K562 (cell line): ENCODE measurements around the gene RERE. TPM values are rescaled to one million over a fixed set of nuclear protein-coding genes. Genes with fewer than 3 reads are reported as not detected.

Source experiments
- ATAC-seq: fragments of 200-7000 bp; cut with Tn5 transposase; 3 replicates; pipeline ENCODE4 v1.9.1; 2020; ENCODE audit warnings: moderate library complexity
- BruUV-seq: library from RNA; stranded (reverse); fragments of 400-500 nt; replicated peaks from 2 replicates; lab custom pipeline; 2021; lab: Mats Ljungman, UMichigan
- CTCF ChIA-PET: fragments of 300-600 bp; formaldehyde crosslinking; extraction: SDS; loops from one replicate; lab custom pipeline; 2021; ENCODE audit warnings: low intra/inter-chr PET ratio; lab: Yijun Ruan, JAX
- POLR2A ChIA-PET: fragments of 300-600, 350-650 bp; sonication (Branson Sonifier 250); formaldehyde crosslinking; extraction: SDS; loops from one replicate; lab custom pipeline; 2021; ENCODE audit warnings: antibody characterized with exemption, inconsistent platforms; lab: Yijun Ruan, JAX
- DNase-seq, 4 experiments: peaks; one replicate each; pipeline versions ENCODE4 v3.0.0 to v3.0.0-alpha.2; 2011 to 2018; ENCODE audit warnings: low spot score in 3 of 4, mixed read lengths in 3 of 4; ENCODE audit errors: extremely low read depth in 1 of 4
- FAIRE-seq: peaks from 2 replicates; lab custom pipeline; 2011; peaks lifted over from hg19 to GRCh38; lab: Jason Lieb, UNC
- H2AFZ ChIP-seq: 2 replicates; pipeline ENCODE4 v1.6.0; 2011; ENCODE audit warnings: low read depth, low read length, control low read depth, inconsistent platforms
- H3K27ac ChIP-seq: fragments of 200-600 bp; 3 replicates; pipeline ENCODE4 v1.8.0; 2011; ENCODE audit warnings: low read depth, mild to moderate bottlenecking, control low read depth, inconsistent platforms, low read length, moderate library complexity, mixed read lengths; ENCODE audit errors: extremely low read depth
- H3K27me3 ChIP-seq, 2 experiments: fragments of 300-600 bp in 1 of 2; 2 replicates in 1 of 2; 3 replicates in 1 of 2; pipeline versions ENCODE4 v1.6.0 to v1.8.0; 2011; ENCODE audit warnings: inconsistent platforms in 2 of 2, low read length in 2 of 2, mild to moderate bottlenecking in 1 of 2, mixed read lengths in 1 of 2, moderate library complexity in 1 of 2; ENCODE audit not compliant: control insufficient read depth in 2 of 2, insufficient read depth in 2 of 2
- H3K36me3 ChIP-seq: fragments of 300-600 bp; 3 replicates; pipeline ENCODE4 v1.8.0; 2011; ENCODE audit warnings: mild to moderate bottlenecking, low read length, inconsistent platforms; ENCODE audit not compliant: control insufficient read depth, insufficient read depth
- H3K4me1 ChIP-seq, 2 experiments: fragments of 200-600 bp in 1 of 2; replicated peaks in 1 of 2; 2 replicates in 1 of 2; 3 replicates in 1 of 2; pipeline versions ENCODE4 v1.5.1 to v1.8.0; 2011; ENCODE audit warnings: inconsistent platforms in 2 of 2, low read length in 2 of 2, mild to moderate bottlenecking in 1 of 2, mixed read lengths in 1 of 2, moderate library complexity in 1 of 2; ENCODE audit not compliant: control insufficient read depth in 2 of 2, insufficient read depth in 2 of 2
- H3K4me2 ChIP-seq: 2 replicates; pipeline ENCODE4 v1.6.1; 2011; ENCODE audit warnings: low read length, control low read depth, inconsistent platforms, mixed read lengths; ENCODE audit not compliant: insufficient read depth
- H3K4me3 ChIP-seq: fragments of 200-600 bp; sonication (generic), shearing (Covaris generic); 2 replicates; pipeline ENCODE4 v1.5.1; 2016; ENCODE audit warnings: control low read depth, inconsistent platforms
- H3K79me2 ChIP-seq: fragments of 200-600 bp; 3 replicates; pipeline ENCODE4 v1.8.0; 2011; ENCODE audit warnings: low read length, inconsistent platforms; ENCODE audit not compliant: control insufficient read depth, insufficient read depth
- H3K9ac ChIP-seq, 2 experiments: 2 replicates each; pipeline versions ENCODE4 v1.6.0 to v1.6.1; 2011; ENCODE audit warnings: low read depth in 2 of 2, low read length in 2 of 2, control low read depth in 1 of 2, inconsistent platforms in 1 of 2, mild to moderate bottlenecking in 1 of 2, mixed read lengths in 1 of 2; ENCODE audit not compliant: insufficient read depth in 1 of 2
- H3K9me1 ChIP-seq: one replicate; pipeline ENCODE4 v1.6.0; 2011; ENCODE audit warnings: inconsistent platforms, mild to moderate bottlenecking, low read length, moderate library complexity; ENCODE audit not compliant: control insufficient read depth, insufficient read depth
- H3K9me3 ChIP-seq: replicated peaks from 2 replicates; pipeline ENCODE4 v1.5.1; 2011; ENCODE audit warnings: low read depth, low read length, inconsistent platforms; ENCODE audit not compliant: control insufficient read depth, insufficient read depth
- H4K20me1 ChIP-seq: replicated peaks from 2 replicates; pipeline ENCODE4 v1.6.1; 2011; ENCODE audit warnings: low read length, inconsistent platforms, mixed read lengths; ENCODE audit not compliant: control insufficient read depth, insufficient read depth
- ASH1L ChIP-seq: fragments of 450-650 bp; IDR thresholded peaks from 2 replicates; pipeline ENCODE4 v1.6.1; 2018; ENCODE audit warnings: borderline replicate concordance, mild to moderate bottlenecking, low read depth; ENCODE audit not compliant: partially characterized antibody
- CBFB ChIP-seq: sonication (generic); formaldehyde crosslinking; IDR thresholded peaks from 2 replicates; pipeline ENCODE4 v1.4.0; 2020; ENCODE audit warnings: mild to moderate bottlenecking, missing genetic modification reagents
- CREM ChIP-seq: IDR thresholded peaks from 2 replicates; pipeline ENCODE4 v1.6.1; 2014; ENCODE audit warnings: antibody characterized with exemption, low read depth
- FUS ChIP-seq: fragments of 200-400 bp; formaldehyde crosslinking; optimal IDR thresholded peaks from 2 replicates; pipeline ENCODE3; 2017; ENCODE audit warnings: low read depth, low read length
- GABPA ChIP-seq: fragments of 200-800 bp; sonication (Bioruptor generic); conservative IDR thresholded peaks from 2 replicates; pipeline ENCODE4 v1.6.1; 2016; ENCODE audit warnings: low read depth, missing genetic modification characterization, missing compliant biosample characterization
- GTF2E2 ChIP-seq: fragments of 200-800 bp; sonication (Bioruptor generic); IDR thresholded peaks from 2 replicates; pipeline ENCODE4 v1.6.1; 2016; ENCODE audit warnings: missing genetic modification characterization, missing compliant biosample characterization
- KLF10 ChIP-seq: fragments of 250-450 bp; sonication (Bioruptor Pico); IDR thresholded peaks from 2 replicates; pipeline ENCODE4 v1.6.1; 2021; ENCODE audit warnings: matching md5 sums
- MTA1 ChIP-seq: fragments of 450-650 bp; IDR thresholded peaks from 2 replicates; pipeline ENCODE4 v1.6.1; 2017; ENCODE audit warnings: borderline replicate concordance
- NR4A1 ChIP-seq, 2 experiments: fragments of 250-450 bp in 1 of 2; fragments of 450-650 bp in 1 of 2; sonication (Bioruptor Pico) in 1 of 2; IDR thresholded peaks; 2 replicates each; pipeline versions ENCODE4 v1.4.0 to v1.6.1; 2016 to 2020; ENCODE audit warnings: mild to moderate bottlenecking in 2 of 2, missing compliant biosample characterization in 1 of 2, missing genetic modification characterization in 1 of 2, moderate library complexity in 1 of 2
- ZNF274 ChIP-seq: IDR thresholded peaks from 2 replicates; pipeline ENCODE4 v1.6.1; 2011; ENCODE audit warnings: low read depth, mild to moderate bottlenecking, low read length, moderate library complexity, borderline replicate concordance
- WGBS: fragments of 100-300 bp; shearing (Covaris generic); methylation state at CpG from one replicate; pipeline ENCODE4 v1.1.6; 2016; ENCODE audit warnings: low coverage, mixed read lengths; ENCODE audit not compliant: insufficient coverage; ENCODE audit errors: missing lambda C conversion rate; 5-methylcytosine and 5-hydroxymethylcytosine counted together
- in situ Hi-C: fragments of 300-500 bp; cut with MboI; formaldehyde crosslinking; loops from 4 replicates; pipeline ENCODE4 v1.15.0; 2018; ENCODE audit warnings: inconsistent platforms, mixed read lengths
- intact Hi-C: fragments of 100-400 bp; cut with micrococcal nuclease; formaldehyde crosslinking; loops from 2 replicates; pipeline ENCODE4 v1.14.2; 2022
- polyA plus RNA-seq, 8 experiments: library from polyadenylated mRNA; depleted of rRNA in 4 of 8; stranded (reverse) in 5 of 8; unstranded in 3 of 8; fragments of >200 nt; fragmentation: Nextera tagmentation in 2 of 8; fragmentation: Illumina TruSeq in 1 of 8; extraction: Ambion mirVana in 2 of 8; extraction: Trizol in 1 of 8; gene quantifications; 2 replicates each; pipeline versions ENCODE4 v1.2.1 to v1.2.3, GENCODE V29; 2011 to 2014; ENCODE audit warnings: inconsistent platforms in 1 of 8, missing spikeins in 1 of 8
- total RNA-seq, 7 experiments: library from RNA; depleted of rRNA in 6 of 7; stranded (reverse); fragments of >200 nt in 6 of 7; fragmentation: Illumina TruSeq in 2 of 7; extraction: Trizol in 2 of 7; gene quantifications; 2 replicates each; pipeline versions ENCODE4 v1.2.1 to v1.2.3, GENCODE V29; 2011 to 2021; ENCODE audit warnings: low replicate concordance in 1 of 7
- TF ChIP-seq, protein P1 (sequence below): fragments of 250-450 bp; sonication (Bioruptor Pico); IDR thresholded peaks from 2 replicates; pipeline ENCODE4 v1.5.0; 2021

RERE gene
- total and polyA plus RNA-seq, 9 of the 15 experiments (the other 6 are each of a cell fraction or from before 2014, with no cell fraction given), result 3.0 to 51.5 (median 13.4) TPM

DNA sequence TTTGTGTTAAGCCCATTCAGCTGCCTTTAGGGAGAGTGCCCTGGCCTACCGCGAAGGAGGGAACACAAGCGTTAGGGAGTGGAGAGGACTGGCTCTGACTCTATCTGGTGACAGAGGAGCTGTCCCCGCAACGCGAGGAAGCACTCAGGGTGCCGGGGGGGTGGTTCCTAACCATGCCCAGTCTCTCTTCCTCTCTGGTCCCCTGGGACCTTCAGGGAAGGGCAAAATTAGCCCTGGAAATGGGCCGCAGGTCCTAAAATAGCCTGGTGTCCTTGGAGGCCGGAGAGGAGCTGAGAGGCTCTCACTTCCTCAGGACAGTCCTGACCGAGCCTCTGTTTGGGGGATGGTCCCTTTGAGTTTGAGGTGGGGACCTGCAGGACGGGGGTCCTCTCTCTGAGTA, 493.7 kb downstream of the RERE start (continued):
- no peak for TF ChIP-seq FUS
- no peak for TF ChIP-seq GABPA (tag)
- TF ChIP-seq ZNF274, result no peak
- no peak for TF ChIP-seq KLF10 (CRISPR knock-in tag)
- no peak for TF ChIP-seq ASH1L
- TF ChIP-seq, protein P1, sequence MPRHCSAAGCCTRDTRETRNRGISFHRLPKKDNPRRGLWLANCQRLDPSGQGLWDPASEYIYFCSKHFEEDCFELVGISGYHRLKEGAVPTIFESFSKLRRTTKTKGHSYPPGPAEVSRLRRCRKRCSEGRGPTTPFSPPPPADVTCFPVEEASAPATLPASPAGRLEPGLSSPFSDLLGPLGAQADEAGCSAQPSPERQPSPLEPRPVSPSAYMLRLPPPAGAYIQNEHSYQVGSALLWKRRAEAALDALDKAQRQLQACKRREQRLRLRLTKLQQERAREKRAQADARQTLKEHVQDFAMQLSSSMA (CRISPR knock-in tag), result no peak
- TF ChIP-seq CREM, result no peak
- no peak for TF ChIP-seq NR4A1 (CRISPR knock-in tag; IDR thresholded peaks at IDR 0.05)
- TF ChIP-seq NR4A1 (tag; IDR thresholded peaks at IDR 0.05), result no peak

DNA sequence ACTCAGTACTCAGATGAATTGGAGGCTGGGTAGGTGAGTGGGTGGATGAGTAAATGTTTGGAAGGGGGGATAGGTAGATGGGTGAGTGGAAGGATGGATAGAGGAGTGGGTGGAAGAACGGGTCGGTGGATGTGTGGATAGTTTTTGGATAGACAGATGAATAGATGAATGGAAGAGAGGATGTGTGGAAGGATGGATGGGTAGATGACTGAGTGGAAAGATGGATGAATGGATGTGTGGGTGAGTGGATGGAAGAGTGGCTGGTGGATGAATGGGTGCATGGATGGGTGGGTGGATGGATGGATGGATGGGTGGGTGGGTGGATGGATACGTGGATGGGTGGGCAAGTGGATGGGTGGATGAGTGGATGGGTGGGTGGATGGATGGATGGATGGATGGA, 495.8 kb downstream of the RERE start:
- Histone ChIP-seq H3K9ac (no peak overlapping the region), H4K20me1 (0 out of 2 replicates have a peak, but pooled peaks cover 5% of the 10 kb centered on the region), H3K9me3 (no peaks in the 10 kb centered on the region), H2AFZ (no peak overlapping the region), H3K4me1 (peaks cover 0 to 19% of the 10 kb centered on the region in 2 experiments; a peak in 3 of 5 replicates), H3K4me2 (no peak overlapping the region), H3K9me1 (no peaks in the 10 kb centered on the region), H3K27me3 (peaks cover 40 to 77% of the 10 kb centered on the region in 2 experiments), H3K4me3 (no peak overlapping the region), H3K27ac (no peak overlapping the region), H3K79me2 (no peaks in the 10 kb centered on the region), H3K36me3 (no peaks in the 10 kb centered on the region)
- in situ Hi-C loops (loop anchor here (25.0 kb wide), 1 partner anchor 659 kb away; no protein-coding TSS in a partner anchor), intact Hi-C loops (no loop called here)
- WGBS, result 0% methylated on average over 2 of the region's 3 CpGs
- DNase-seq, result no peak
- ATAC-seq, result no peak
- no TSS peak for BruUV-seq
- CTCF ChIA-PET, result no interaction called here
- POLR2A ChIA-PET, result no interaction called here
- TF ChIP-seq GTF2E2 (no peak), MTA1 (no peak), CBFB (no peak)
- no peak for FAIRE-seq
